ENCODE data around the gene WNT7A. TPM values are rescaled to one million over a fixed set of nuclear protein-coding genes. Genes with fewer than 3 reads are reported as not detected.
"Not testable (repeated sequence)": the region's sequence is repeated elsewhere in the genome, so short reads cannot be mapped to it uniquely, and the experiment has no call there.

The WNT7A gene
- total RNA-seq, 2 donors from 2014 or later: under 0.01 TPM

DNA sequence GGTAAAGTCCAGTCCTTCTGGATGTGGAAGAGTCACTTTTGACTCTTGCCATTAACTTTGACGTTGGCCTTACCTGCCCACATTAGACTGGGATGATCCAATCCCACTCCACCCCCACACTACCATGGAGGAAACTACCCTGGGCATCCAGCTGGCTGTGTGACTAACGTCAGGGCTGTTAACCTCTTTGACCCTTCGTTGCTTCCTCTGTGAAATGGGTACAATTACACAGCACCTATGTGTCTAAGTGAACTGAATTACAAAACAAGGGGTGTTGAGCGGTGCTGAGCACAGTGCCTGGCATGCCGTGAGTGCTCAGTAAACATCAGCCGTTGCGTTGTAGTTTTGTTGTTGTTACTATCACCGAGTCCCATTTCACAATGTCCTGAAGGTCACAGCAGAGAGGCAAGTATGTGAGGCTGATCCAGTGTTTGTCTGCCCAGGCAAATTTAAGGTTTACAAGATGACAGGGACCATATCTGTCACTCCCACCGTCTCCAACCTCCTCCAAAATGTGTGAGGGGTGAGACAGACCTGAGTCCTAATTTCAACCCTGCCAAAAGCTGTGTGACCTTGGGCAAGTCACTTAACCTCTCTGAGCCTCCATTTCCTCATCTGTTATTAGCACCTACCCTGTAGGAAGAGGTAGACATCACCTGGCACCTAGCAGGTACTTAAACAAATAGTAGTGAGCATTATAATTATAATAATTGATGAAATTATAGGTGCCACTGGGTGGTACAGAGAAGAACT is 20.9 kb downstream of the WNT7A start:
- no peak for ATAC-seq
- H3K27me3 ChIP-seq: no peaks in the 10 kb centered on the region
- no peaks in the 10 kb centered on the region for H3K36me3 ChIP-seq (replicated peaks in 1 of 2; ENCODE audit: insufficient read depth in 1 of 2, low read depth in 2 of 2)
- 59 to 63% methylated on average over 9 of the region's 9 CpGs for WGBS, 2 donors
- no peak for DNase-seq
- no peaks in the 10 kb centered on the region for H3K4me1 ChIP-seq
- intact Hi-C loops (cut with DNase I): no loop called here
- H3K4me3 ChIP-seq: no peak overlapping the region
- no peak for TF ChIP-seq POLR2A (IDR thresholded peaks at IDR 0.05)
- TF ChIP-seq, protein P1, sequence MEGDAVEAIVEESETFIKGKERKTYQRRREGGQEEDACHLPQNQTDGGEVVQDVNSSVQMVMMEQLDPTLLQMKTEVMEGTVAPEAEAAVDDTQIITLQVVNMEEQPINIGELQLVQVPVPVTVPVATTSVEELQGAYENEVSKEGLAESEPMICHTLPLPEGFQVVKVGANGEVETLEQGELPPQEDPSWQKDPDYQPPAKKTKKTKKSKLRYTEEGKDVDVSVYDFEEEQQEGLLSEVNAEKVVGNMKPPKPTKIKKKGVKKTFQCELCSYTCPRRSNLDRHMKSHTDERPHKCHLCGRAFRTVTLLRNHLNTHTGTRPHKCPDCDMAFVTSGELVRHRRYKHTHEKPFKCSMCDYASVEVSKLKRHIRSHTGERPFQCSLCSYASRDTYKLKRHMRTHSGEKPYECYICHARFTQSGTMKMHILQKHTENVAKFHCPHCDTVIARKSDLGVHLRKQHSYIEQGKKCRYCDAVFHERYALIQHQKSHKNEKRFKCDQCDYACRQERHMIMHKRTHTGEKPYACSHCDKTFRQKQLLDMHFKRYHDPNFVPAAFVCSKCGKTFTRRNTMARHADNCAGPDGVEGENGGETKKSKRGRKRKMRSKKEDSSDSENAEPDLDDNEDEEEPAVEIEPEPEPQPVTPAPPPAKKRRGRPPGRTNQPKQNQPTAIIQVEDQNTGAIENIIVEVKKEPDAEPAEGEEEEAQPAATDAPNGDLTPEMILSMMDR (IDR thresholded peaks at IDR 0.05): no peak
- no peaks in the 10 kb centered on the region for H3K9me3 ChIP-seq
- no peak overlapping the region for H3K27ac ChIP-seq

DNA sequence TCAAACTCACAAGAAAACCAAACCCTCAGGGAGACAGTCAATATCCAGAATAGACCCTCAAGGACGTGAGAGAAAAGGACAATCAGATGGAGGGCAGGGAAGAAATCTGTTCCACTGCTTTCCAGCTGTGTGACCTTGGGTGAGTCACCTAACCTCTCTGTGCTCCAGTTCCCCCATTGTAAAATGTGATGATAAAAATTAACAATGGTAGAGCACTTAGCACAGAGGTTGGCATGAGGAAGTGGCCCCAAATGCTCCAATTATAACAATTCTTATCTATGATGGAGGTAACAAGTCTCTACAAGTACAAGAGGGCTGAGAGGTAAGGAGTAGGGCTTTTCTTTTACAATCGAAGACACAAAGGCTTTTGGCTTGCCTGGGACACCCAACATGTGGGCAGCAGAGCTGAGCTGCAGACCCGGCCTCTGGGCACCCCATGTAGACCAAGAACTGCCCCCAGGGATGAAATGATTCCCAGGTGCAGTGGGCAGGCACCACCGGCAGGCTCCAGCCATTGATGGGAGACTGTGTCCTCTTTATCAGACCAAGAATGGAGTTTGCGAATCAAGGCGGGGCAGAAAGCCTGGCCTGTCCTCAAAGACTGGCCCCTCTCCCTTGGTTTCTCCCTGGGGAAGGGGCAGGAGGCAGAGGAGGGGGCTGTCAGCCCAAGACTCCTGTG is 22.0 kb downstream of the WNT7A start:
- Histone ChIP-seq H3K36me3 (replicated peaks in 1 of 2; ENCODE audit: insufficient read depth in 1 of 2, low read depth in 2 of 2) (no peaks in the 10 kb centered on the region), H3K9me3 (no peaks in the 10 kb centered on the region), H3K27ac (no peak overlapping the region), H3K4me1 (no peaks in the 10 kb centered on the region), H3K27me3 (no peaks in the 10 kb centered on the region), H3K4me3 (no peak overlapping the region)
- intact Hi-C loops (cut with DNase I): no loop called here
- no peak for TF ChIP-seq POLR2A (IDR thresholded peaks at IDR 0.05)
- WGBS, 2 donors: 40 to 53% methylated on average over 6 of the region's 6 CpGs
- ATAC-seq (no peak), DNase-seq (no peak)

DNA sequence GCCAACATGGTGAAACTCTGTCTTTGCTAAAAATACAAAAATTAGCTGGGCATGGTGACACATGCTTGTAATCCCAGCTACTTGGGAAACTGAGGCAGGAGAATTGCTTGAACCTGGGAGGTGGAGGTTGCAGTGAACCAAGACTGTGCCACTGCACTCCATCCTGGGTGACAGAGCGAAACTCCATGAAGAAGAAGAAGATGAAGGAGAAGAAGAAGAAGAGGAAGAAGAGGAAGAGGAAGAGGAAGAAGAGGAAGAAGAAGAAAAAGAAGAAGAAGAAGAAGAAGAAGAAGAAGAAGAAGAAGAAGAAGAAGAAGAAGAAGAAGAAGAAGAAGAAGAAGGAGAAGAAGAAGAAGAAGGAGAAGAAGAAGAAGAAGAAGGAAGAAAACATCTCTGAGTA is 23.2 kb downstream of the WNT7A start:
- H3K4me3 ChIP-seq; ATAC-seq; H3K4me1 ChIP-seq; DNase-seq; H3K27me3 ChIP-seq; intact Hi-C loops (cut with DNase I); H3K36me3 ChIP-seq (replicated peaks in 1 of 2; ENCODE audit: insufficient read depth in 1 of 2, low read depth in 2 of 2); H3K9me3 ChIP-seq; H3K27ac ChIP-seq: not testable (repeated sequence)
- WGBS, 2 donors: 71 to 83% methylated on average over 1 of the region's 1 CpG

DNA sequence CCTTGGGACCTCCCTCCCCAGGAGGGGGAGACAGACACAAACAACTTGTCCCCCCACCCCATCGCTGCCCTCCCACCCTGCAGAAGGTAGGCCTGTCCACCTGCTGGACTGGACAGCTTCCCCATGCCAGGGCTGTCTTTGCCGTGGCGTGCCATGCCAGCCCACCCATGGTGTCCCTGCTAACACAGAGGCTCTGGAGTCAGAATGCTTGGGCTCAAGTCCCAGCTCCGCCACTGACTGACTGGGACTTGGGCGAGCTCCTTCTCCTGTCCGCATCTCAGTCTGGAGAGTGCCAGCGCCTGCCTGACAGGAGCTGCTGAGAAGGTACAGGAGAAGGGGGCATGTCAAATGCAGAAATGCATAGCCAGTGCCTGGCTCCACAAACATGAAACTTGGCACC is 23.9 kb downstream of the WNT7A start:
- WGBS, 2 donors: 80 to 83% methylated on average over 2 to 7 of the region's 7 CpGs
- TF ChIP-seq POLR2A (IDR thresholded peaks at IDR 0.05): no peak
- intact Hi-C loops (cut with DNase I): no loop called here
- Histone ChIP-seq H3K36me3 (replicated peaks in 1 of 2; ENCODE audit: insufficient read depth in 1 of 2, low read depth in 2 of 2) (no peaks in the 10 kb centered on the region), H3K27me3 (no peaks in the 10 kb centered on the region), H3K4me3 (no peak overlapping the region), H3K9me3 (no peaks in the 10 kb centered on the region), H3K4me1 (no peaks in the 10 kb centered on the region), H3K27ac (no peak overlapping the region)
- ATAC-seq: no peak
- no peak for DNase-seq

DNA sequence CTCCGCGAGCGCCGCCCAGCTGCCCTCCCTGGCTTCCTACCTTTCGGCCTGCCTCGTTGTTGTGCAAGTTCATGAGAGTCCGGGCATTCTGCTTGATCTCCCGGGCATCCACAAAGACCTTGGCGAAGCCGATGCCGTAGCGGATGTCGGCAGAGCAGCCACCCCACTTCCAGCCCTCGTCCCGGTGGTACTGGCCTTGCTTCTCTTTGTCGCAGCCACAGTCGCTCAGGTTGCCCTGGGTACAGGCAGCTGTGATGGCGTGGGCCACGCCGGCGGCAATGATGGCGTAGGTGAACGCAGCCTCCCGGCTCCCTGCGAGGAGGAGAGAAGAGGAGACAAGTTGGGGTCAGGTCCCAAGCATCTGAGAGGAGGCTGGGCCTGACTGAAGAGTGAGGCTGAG is 25.4 kb downstream of the WNT7A start:
- 81 to 83% methylated on average over 23 to 25 of the region's 25 CpGs for WGBS, 2 donors

DNA sequence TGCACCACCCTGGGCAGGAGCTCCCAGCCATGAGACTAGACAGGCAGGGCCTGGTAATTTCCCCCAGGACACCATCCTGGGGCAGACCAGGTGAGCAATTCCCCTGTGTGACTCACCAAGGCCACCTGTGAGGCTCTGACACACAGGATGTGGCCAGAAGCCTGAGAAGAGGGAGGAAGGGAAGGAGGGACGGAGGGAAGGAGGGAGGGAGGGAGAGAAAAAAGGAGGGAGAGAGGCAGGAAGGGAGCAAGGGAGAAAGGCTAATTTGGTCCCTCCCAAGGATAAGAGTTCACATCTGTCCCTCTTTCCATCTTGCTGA is 25.9 kb downstream of the WNT7A start:
- no peak overlapping the region for H3K27ac ChIP-seq
- intact Hi-C loops (cut with DNase I): no loop called here
- no peak for TF ChIP-seq POLR2A (IDR thresholded peaks at IDR 0.05)
- TF ChIP-seq, protein P1 (IDR thresholded peaks at IDR 0.05): no peak
- H3K36me3 ChIP-seq (replicated peaks in 1 of 2; ENCODE audit: insufficient read depth in 1 of 2, low read depth in 2 of 2): no peaks in the 10 kb centered on the region
- no peak overlapping the region for H3K4me3 ChIP-seq
- no peak for DNase-seq
- WGBS, 2 donors: 59 to 60% methylated on average over 1 of the region's 1 CpG
- no peaks in the 10 kb centered on the region for H3K27me3 ChIP-seq
- no peaks in the 10 kb centered on the region for H3K9me3 ChIP-seq
- no peak for ATAC-seq
- H3K4me1 ChIP-seq: no peaks in the 10 kb centered on the region

More for the DNA sequence above, 25.4 kb downstream of the WNT7A start:
- intact Hi-C loops (cut with DNase I): no loop called here
- TF ChIP-seq POLR2A (IDR thresholded peaks at IDR 0.05): no peak
- H3K27ac ChIP-seq: no peak overlapping the region
- no peaks in the 10 kb centered on the region for H3K4me1 ChIP-seq
- H3K27me3 ChIP-seq: no peaks in the 10 kb centered on the region
- no peak for DNase-seq
- no peaks in the 10 kb centered on the region for H3K9me3 ChIP-seq
- no peak for ATAC-seq
- H3K4me3 ChIP-seq: no peak overlapping the region
- H3K36me3 ChIP-seq (replicated peaks in 1 of 2; ENCODE audit: insufficient read depth in 1 of 2, low read depth in 2 of 2): no peaks in the 10 kb centered on the region
